PC-9 (cell line): ENCODE measurements around the gene SPATA7. TPM values are rescaled to one million over a fixed set of nuclear protein-coding genes. Genes with fewer than 3 reads are reported as not detected.

Source experiments
- BruUV-seq: library from RNA; stranded (reverse); fragments of 400-500 nt; replicated peaks from 2 replicates; lab custom pipeline; 2021; lab: Mats Ljungman, UMichigan
- CTCF ChIA-PET: fragments of 300-600 bp; sonication (Branson Sonifier 250); formaldehyde crosslinking; loops from one replicate; lab custom pipeline; 2022; ENCODE audit warnings: antibody characterized with exemption; lab: Charles Lee
- POLR2A ChIA-PET: fragments of 300-600 bp; sonication (Branson Sonifier 250); formaldehyde crosslinking; loops from one replicate; lab custom pipeline; 2022; ENCODE audit warnings: antibody characterized with exemption; ENCODE audit not compliant: unreplicated experiment; lab: Charles Lee
- DNase-seq, 2 experiments: peaks; one replicate each; pipeline versions ENCODE4 v3.0.0 to v3.0.0-alpha.2; 2015 to 2022; ENCODE audit warnings: mixed read lengths in 1 of 2
- H2AFZ ChIP-seq: fragments of 200-600 bp; sonication (generic); 2 replicates; pipeline ENCODE4 v1.8.1; 2017; ENCODE audit warnings: antibody characterized with exemption
- H3F3A ChIP-seq: fragments of 200-600 bp; sonication (generic); 2 replicates; pipeline ENCODE4 v1.8.1; 2017; ENCODE audit warnings: antibody characterized with exemption, mild to moderate bottlenecking, low read depth; ENCODE audit not compliant: insufficient read depth
- H3K27ac ChIP-seq: fragments of 200-600 bp; sonication (generic); 2 replicates; pipeline ENCODE4 v1.6.1; 2016; ENCODE audit warnings: mixed run types
- H3K27me3 ChIP-seq: fragments of 200-600 bp; sonication (generic); 2 replicates; pipeline ENCODE4 v1.6.1; 2016; ENCODE audit warnings: low read depth, mixed run types; ENCODE audit not compliant: insufficient read depth
- H3K36me3 ChIP-seq: fragments of 200-600 bp; sonication (generic); 2 replicates; pipeline ENCODE4 v1.6.1; 2016; ENCODE audit warnings: low read depth, mixed run types
- H3K4me1 ChIP-seq: fragments of 200-600 bp; sonication (generic); replicated peaks from 2 replicates; pipeline ENCODE4 v1.6.1; 2016; ENCODE audit warnings: mixed run types; ENCODE audit not compliant: insufficient read depth
- H3K4me2 ChIP-seq: fragments of 200-600 bp; sonication (generic); 2 replicates; pipeline ENCODE4 v1.6.1; 2017; ENCODE audit warnings: mixed run types
- H3K4me3 ChIP-seq: fragments of 200-600 bp; sonication (generic); 2 replicates; pipeline ENCODE4 v1.6.1; 2016; ENCODE audit warnings: mixed run types
- H3K79me2 ChIP-seq: fragments of 200-600 bp; sonication (generic); 2 replicates; pipeline ENCODE4 v1.6.1; 2017; ENCODE audit warnings: low read depth, mixed run types
- H3K9me2 ChIP-seq: fragments of 200-600 bp; sonication (generic); 2 replicates; pipeline ENCODE4 v1.8.1; 2017; ENCODE audit warnings: mild to moderate bottlenecking; ENCODE audit not compliant: insufficient read depth
- H3K9me3 ChIP-seq: fragments of 200-600 bp; sonication (generic); 2 replicates; pipeline ENCODE4 v1.8.1; 2016; ENCODE audit warnings: low read depth; ENCODE audit not compliant: insufficient read depth
- H4K20me1 ChIP-seq: fragments of 200-600 bp; sonication (generic); 2 replicates; pipeline ENCODE4 v1.8.1; 2017; ENCODE audit not compliant: insufficient read depth
- EZH2 ChIP-seq: fragments of 200-600 bp; sonication (generic); IDR thresholded peaks from 2 replicates; pipeline ENCODE4 v1.8.0; 2017; ENCODE audit warnings: antibody characterized with exemption, low read depth
- intact Hi-C: fragments of 100-400 bp; cut with micrococcal nuclease; formaldehyde crosslinking; loops from one replicate; pipeline ENCODE4 v1.10.0; 2022; ENCODE audit not compliant: unreplicated experiment
- total RNA-seq: library from RNA; stranded (reverse); gene quantifications from 2 replicates; pipeline ENCODE4 v1.2.3, GENCODE V29; 2021
- TF ChIP-seq, protein P1 (sequence below): fragments of 200-600 bp; sonication (generic); conservative IDR thresholded peaks from 2 replicates; pipeline ENCODE4 v1.6.1; 2017; ENCODE audit warnings: mixed run types, antibody characterized with exemption, mild to moderate bottlenecking, moderate library complexity

SPATA7 gene
- total RNA-seq, 1 experiment from 2014 or later, result 2.9 TPM

DNA sequence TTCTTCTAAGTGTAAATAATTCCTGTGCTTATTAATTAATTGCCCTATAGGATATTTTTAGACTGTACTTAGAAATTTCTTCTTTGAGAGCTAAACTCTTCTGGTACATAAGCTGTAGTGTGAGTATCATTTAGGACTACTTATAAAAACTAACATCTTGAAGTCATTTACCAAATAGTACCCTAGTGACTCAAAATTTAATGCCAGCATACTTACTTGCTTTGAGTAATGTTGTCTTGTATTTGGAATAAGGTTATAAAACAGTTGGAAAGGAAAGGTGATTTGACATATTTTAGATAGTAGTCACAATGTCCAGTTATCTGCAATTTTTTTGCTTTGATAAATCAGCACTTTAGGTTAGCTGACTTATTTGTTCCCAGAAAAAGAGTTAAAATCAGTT, 39.1 kb downstream of the SPATA7 start:
- no TSS peak for BruUV-seq
- Histone ChIP-seq H3K27me3 (no peaks in the 10 kb centered on the region), H3K9me3 (no peaks in the 10 kb centered on the region), H3K4me3 (no peak overlapping the region), H3F3A (no peaks in the 10 kb centered on the region), H3K4me2 (no peak overlapping the region), H3K27ac (no peak overlapping the region), H3K36me3 (no peaks in the 10 kb centered on the region), H4K20me1 (no peaks in the 10 kb centered on the region), H2AFZ (no peak overlapping the region), H3K79me2 (no peaks in the 10 kb centered on the region), H3K4me1 (no peaks in the 10 kb centered on the region), H3K9me2 (no peaks in the 10 kb centered on the region)
- no peak for TF ChIP-seq EZH2
- TF ChIP-seq, protein P1, sequence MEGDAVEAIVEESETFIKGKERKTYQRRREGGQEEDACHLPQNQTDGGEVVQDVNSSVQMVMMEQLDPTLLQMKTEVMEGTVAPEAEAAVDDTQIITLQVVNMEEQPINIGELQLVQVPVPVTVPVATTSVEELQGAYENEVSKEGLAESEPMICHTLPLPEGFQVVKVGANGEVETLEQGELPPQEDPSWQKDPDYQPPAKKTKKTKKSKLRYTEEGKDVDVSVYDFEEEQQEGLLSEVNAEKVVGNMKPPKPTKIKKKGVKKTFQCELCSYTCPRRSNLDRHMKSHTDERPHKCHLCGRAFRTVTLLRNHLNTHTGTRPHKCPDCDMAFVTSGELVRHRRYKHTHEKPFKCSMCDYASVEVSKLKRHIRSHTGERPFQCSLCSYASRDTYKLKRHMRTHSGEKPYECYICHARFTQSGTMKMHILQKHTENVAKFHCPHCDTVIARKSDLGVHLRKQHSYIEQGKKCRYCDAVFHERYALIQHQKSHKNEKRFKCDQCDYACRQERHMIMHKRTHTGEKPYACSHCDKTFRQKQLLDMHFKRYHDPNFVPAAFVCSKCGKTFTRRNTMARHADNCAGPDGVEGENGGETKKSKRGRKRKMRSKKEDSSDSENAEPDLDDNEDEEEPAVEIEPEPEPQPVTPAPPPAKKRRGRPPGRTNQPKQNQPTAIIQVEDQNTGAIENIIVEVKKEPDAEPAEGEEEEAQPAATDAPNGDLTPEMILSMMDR, result no peak
- DNase-seq, result no peak
- ChIA-PET CTCF (no interaction called here), POLR2A (no interaction called here)
- intact Hi-C loops, result no loop called here

DNA sequence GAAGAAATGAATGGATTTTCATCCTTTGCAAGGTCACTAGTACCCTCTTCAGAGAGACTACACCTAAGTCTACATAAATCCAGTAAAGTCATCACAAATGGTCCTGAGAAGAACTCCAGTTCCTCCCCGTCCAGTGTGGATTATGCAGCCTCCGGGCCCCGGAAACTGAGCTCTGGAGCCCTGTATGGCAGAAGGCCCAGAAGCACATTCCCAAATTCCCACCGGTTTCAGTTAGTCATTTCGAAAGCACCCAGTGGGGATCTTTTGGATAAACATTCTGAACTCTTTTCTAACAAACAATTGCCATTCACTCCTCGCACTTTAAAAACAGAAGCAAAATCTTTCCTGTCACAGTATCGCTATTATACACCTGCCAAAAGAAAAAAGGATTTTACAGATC, 40.8 kb downstream of the SPATA7 start:
- DNase-seq, result no peak
- POLR2A ChIA-PET, result no interaction called here
- Histone ChIP-seq H3F3A (no peaks in the 10 kb centered on the region), H3K4me2 (no peak overlapping the region), H4K20me1 (no peaks in the 10 kb centered on the region), H3K9me3 (no peaks in the 10 kb centered on the region), H3K27me3 (no peaks in the 10 kb centered on the region), H3K9me2 (no peaks in the 10 kb centered on the region), H3K27ac (no peak overlapping the region), H3K4me3 (no peak overlapping the region), H3K79me2 (no peaks in the 10 kb centered on the region), H3K4me1 (no peaks in the 10 kb centered on the region), H3K36me3 (no peaks in the 10 kb centered on the region), H2AFZ (no peak overlapping the region)
- CTCF ChIA-PET, result no interaction called here
- TF ChIP-seq, protein P1, result no peak
- TF ChIP-seq EZH2, result no peak
- BruUV-seq, result no TSS peak
- intact Hi-C loops, result no loop called here

DNA sequence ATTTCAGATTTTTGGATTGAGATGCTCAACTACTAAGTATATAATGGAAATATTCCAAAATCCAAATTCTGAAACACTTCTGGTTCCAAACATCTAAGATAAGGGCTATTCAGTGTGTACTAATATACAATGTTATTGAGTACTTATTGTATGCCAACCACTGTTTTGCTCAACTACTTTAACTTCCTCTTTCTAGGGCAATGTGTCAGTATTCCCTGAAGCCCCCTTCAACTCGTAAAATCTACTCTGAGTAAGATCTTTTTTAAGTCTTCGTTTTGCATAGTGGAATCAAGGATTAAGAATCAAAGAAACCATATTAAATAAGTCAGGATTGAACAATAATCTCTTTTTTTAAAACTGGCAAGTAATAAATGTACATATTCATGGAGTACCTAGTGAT, 45.5 kb downstream of the SPATA7 start:
- Histone ChIP-seq H3K4me3 (no peak overlapping the region), H3K4me2 (no peak overlapping the region), H2AFZ (no peak overlapping the region), H4K20me1 (no peaks in the 10 kb centered on the region), H3K79me2 (no peaks in the 10 kb centered on the region), H3F3A (no peaks in the 10 kb centered on the region), H3K9me3 (no peaks in the 10 kb centered on the region), H3K36me3 (no peaks in the 10 kb centered on the region), H3K27ac (no peak overlapping the region), H3K9me2 (no peaks in the 10 kb centered on the region), H3K27me3 (no peaks in the 10 kb centered on the region), H3K4me1 (no peaks in the 10 kb centered on the region)
- CTCF ChIA-PET, result no interaction called here
- intact Hi-C loops, result no loop called here
- POLR2A ChIA-PET, result no interaction called here
- TF ChIP-seq, protein P1, result no peak
- no peak for TF ChIP-seq EZH2
- no peak for DNase-seq
- BruUV-seq, result no TSS peak
